ENCODE results near the gene TSNAX.

GRCh38 chr1:231512147-231512698 is 16.2 kb upstream of the TSNAX start:
- no peak for TF ChIP-seq CTCF (optimal IDR thresholded peaks at IDR 0.05 in 1 of 3, IDR thresholded peaks at IDR 0.05 in 1 of 3, conservative IDR thresholded peaks at IDR 0.05 in 1 of 3; ENCODE audit: extremely low read depth in 1 of 3, insufficient read depth in 2 of 3, low read length in 3 of 3)
- no peak for TF ChIP-seq EZH2 (IDR thresholded peaks at IDR 0.05; ENCODE audit: low read length)
